Neural progenitor cell (in vitro differentiated cells): ENCODE results near the gene SLC12A7. TPM values are rescaled to one million over a fixed set of nuclear protein-coding genes. Genes with fewer than 3 reads are reported as not detected.

Experiments
- DNase-seq: peaks from one replicate; pipeline ENCODE4 v3.0.0-alpha.2; 2016; ENCODE audit warnings: low spot score
- H2AFZ ChIP-seq: fragments of 200-600 bp; sonication (generic); replicated peaks from 2 replicates; pipeline ENCODE4 v1.6.1; 2016; ENCODE audit warnings: antibody characterized with exemption
- H3F3A ChIP-seq: fragments of 200-600 bp; sonication (generic); 2 replicates; pipeline ENCODE4 v1.6.1; 2016; ENCODE audit warnings: antibody characterized with exemption, low read depth
- H3K27ac ChIP-seq: fragments of 200-600 bp; sonication (generic); 2 replicates; pipeline ENCODE4 v1.5.1; 2016; ENCODE audit warnings: mild to moderate bottlenecking
- H3K27me3 ChIP-seq: fragments of 200-600 bp; sonication (generic); 2 replicates; pipeline ENCODE4 v1.6.1; 2016; ENCODE audit warnings: mild to moderate bottlenecking, moderate library complexity
- H3K36me3 ChIP-seq: fragments of 200-600 bp; sonication (generic); 2 replicates; pipeline ENCODE4 v1.5.1; 2016
- H3K4me1 ChIP-seq: fragments of 200-600 bp; sonication (generic); 2 replicates; pipeline ENCODE4 v1.6.1; 2016; ENCODE audit warnings: mixed run types
- H3K4me2 ChIP-seq: fragments of 200-600 bp; sonication (generic); 2 replicates; pipeline ENCODE4 v1.6.1; 2016
- H3K4me3 ChIP-seq: fragments of 200-600 bp; sonication (generic); 2 replicates; pipeline ENCODE4 v1.5.1; 2016
- H3K79me2 ChIP-seq: fragments of 200-600 bp; sonication (generic); 2 replicates; pipeline ENCODE4 v1.6.1; 2016; ENCODE audit warnings: low read depth
- H3K9ac ChIP-seq: fragments of 200-600 bp; sonication (generic); 2 replicates; pipeline ENCODE4 v1.6.1; 2016
- H3K9me3 ChIP-seq: fragments of 200-600 bp; sonication (generic); 2 replicates; pipeline ENCODE4 v1.5.1; 2016; ENCODE audit warnings: low read depth
- H4K20me1 ChIP-seq: fragments of 200-600 bp; sonication (generic); 2 replicates; pipeline ENCODE4 v1.6.1; 2016; ENCODE audit warnings: low read depth
- H3K27ac Mint-ChIP-seq: 3 replicates; pipeline ENCODE4 v1.8.0; 2021; ENCODE audit warnings: mixed read lengths
- H3K27me3 Mint-ChIP-seq: 2 replicates; pipeline ENCODE4 v1.8.0; 2022; ENCODE audit warnings: low read depth, mild to moderate bottlenecking, inconsistent platforms, moderate library complexity, mixed read lengths; ENCODE audit not compliant: insufficient read depth
- H3K36me3 Mint-ChIP-seq: 3 replicates; pipeline ENCODE4 v1.8.0; 2021; ENCODE audit warnings: mixed read lengths
- H3K4me1 Mint-ChIP-seq: 3 replicates; pipeline ENCODE4 v1.8.0; 2021; ENCODE audit warnings: mixed read lengths
- H3K4me3 Mint-ChIP-seq: 3 replicates; pipeline ENCODE4 v1.8.0; 2021; ENCODE audit warnings: mild to moderate bottlenecking, moderate library complexity, mixed read lengths
- H3K9me3 Mint-ChIP-seq: 3 replicates; pipeline ENCODE4 v1.8.0; 2020; ENCODE audit warnings: mixed read lengths
- CTCF ChIP-seq: fragments of 200-600 bp; sonication (generic); IDR thresholded peaks from 2 replicates; pipeline ENCODE4 v1.5.1; 2017; ENCODE audit warnings: antibody characterized with exemption, mild to moderate bottlenecking
- EZH2 ChIP-seq: fragments of 200-600 bp; sonication (generic); IDR thresholded peaks from 2 replicates; pipeline ENCODE4 v1.6.1; 2017; ENCODE audit warnings: antibody characterized with exemption, mild to moderate bottlenecking, moderate library complexity
- EZH2phosphoT487 ChIP-seq: fragments of 200-600 bp; sonication (generic); IDR thresholded peaks from 2 replicates; pipeline ENCODE4 v1.6.1; 2017; ENCODE audit warnings: antibody characterized with exemption
- total RNA-seq: library from RNA; depleted of rRNA; stranded (reverse); fragments of >200 nt; gene quantifications from 2 replicates; pipeline ENCODE4 v1.2.3, GENCODE V29; 2015; ENCODE audit warnings: low replicate concordance

Gene SLC12A7
- total RNA-seq, 1 donor from 2014 or later, result 7.5 TPM

- Histone ChIP-seq H3K4me3 (no peak overlapping the region), H3K27ac (no peak overlapping the region), H3K9me3 (no peaks in the 10 kb centered on the region), H4K20me1 (peaks cover 3% of the 10 kb centered on the region), H3F3A (peaks cover 16% of the 10 kb centered on the region), H3K27me3 (peaks cover 6% of the 10 kb centered on the region), H3K36me3 (no peaks in the 10 kb centered on the region), H3K9ac (no peak overlapping the region), H2AFZ (no peak overlapping the region), H3K4me2 (no peak overlapping the region), H3K79me2 (no peaks in the 10 kb centered on the region), H3K4me1 (peaks cover 14% of the 10 kb centered on the region)
- Mint-ChIP-seq H3K36me3 (no peaks in the 10 kb centered on the region), H3K27me3 (peaks cover 6% of the 10 kb centered on the region), H3K4me3 (no peak overlapping the region), H3K27ac (peak overlapping the region; percentile 21), H3K9me3 (no peaks in the 10 kb centered on the region), H3K4me1 (peaks cover 25% of the 10 kb centered on the region)
- DNase-seq, result no peak
- TF ChIP-seq EZH2 (no peak), EZH2phosphoT487 (no peak), CTCF (no peak)
Observed at GRCh38 chr5:1016476-1016875, 95.4 kb downstream of the SLC12A7 start.

GRCh38 chr5:1016036-1016435 is 95.8 kb downstream of the SLC12A7 start:
- H3K9me3 ChIP-seq, result no peaks in the 10 kb centered on the region
- peaks cover 10% of the 10 kb centered on the region for H3K27me3 ChIP-seq
- H3K4me2 ChIP-seq, result no peak overlapping the region
- peaks cover 14% of the 10 kb centered on the region for H3F3A ChIP-seq
- no peaks in the 10 kb centered on the region for H3K79me2 ChIP-seq
- no peak overlapping the region for H3K27ac Mint-ChIP-seq
- H3K4me1 Mint-ChIP-seq, result peaks cover 23% of the 10 kb centered on the region
- H4K20me1 ChIP-seq, result peaks cover 3% of the 10 kb centered on the region
- peaks cover 13% of the 10 kb centered on the region for H3K4me1 ChIP-seq
- H2AFZ ChIP-seq, result no peak overlapping the region
- no peaks in the 10 kb centered on the region for H3K36me3 ChIP-seq
- no peaks in the 10 kb centered on the region for H3K36me3 Mint-ChIP-seq
- no peak for DNase-seq
- H3K9me3 Mint-ChIP-seq, result no peaks in the 10 kb centered on the region
- H3K27me3 Mint-ChIP-seq, result peaks cover 8% of the 10 kb centered on the region
- no peak overlapping the region for H3K4me3 Mint-ChIP-seq
- no peak overlapping the region for H3K4me3 ChIP-seq
- no peak for TF ChIP-seq CTCF
- no peak for TF ChIP-seq EZH2phosphoT487
- no peak for TF ChIP-seq EZH2
- no peak overlapping the region for H3K27ac ChIP-seq
- H3K9ac ChIP-seq, result no peak overlapping the region

GRCh38 chr5:1015507-1015906 is 96.4 kb downstream of the SLC12A7 start:
- no peaks in the 10 kb centered on the region for H3K36me3 Mint-ChIP-seq
- peaks cover 18% of the 10 kb centered on the region for H3K4me1 Mint-ChIP-seq
- DNase-seq, result no peak
- Histone ChIP-seq H3K27ac (no peak overlapping the region), H4K20me1 (peaks cover 5% of the 10 kb centered on the region), H3K9me3 (no peaks in the 10 kb centered on the region), H3F3A (peaks cover 11% of the 10 kb centered on the region), H3K4me2 (no peak overlapping the region), H3K36me3 (no peaks in the 10 kb centered on the region), H3K9ac (no peak overlapping the region), H3K4me1 (peaks cover 13% of the 10 kb centered on the region), H3K79me2 (no peaks in the 10 kb centered on the region), H2AFZ (no peak overlapping the region), H3K27me3 (peaks cover 15% of the 10 kb centered on the region), H3K4me3 (no peak overlapping the region)
- peaks cover 8% of the 10 kb centered on the region for H3K27me3 Mint-ChIP-seq
- H3K9me3 Mint-ChIP-seq, result no peaks in the 10 kb centered on the region
- no peak for TF ChIP-seq EZH2phosphoT487
- no peak for TF ChIP-seq CTCF
- no peak for TF ChIP-seq EZH2
- no peak overlapping the region for H3K27ac Mint-ChIP-seq
- no peak overlapping the region for H3K4me3 Mint-ChIP-seq
